IPS-20b (cell line): Measurements from ENCODE around the gene LMOD2.

Experiments used
- H3K27ac ChIP-seq: one replicate; pipeline ENCODE4 v1.5.1; 2013; ENCODE audit warnings: low read length
- H3K27me3 ChIP-seq: 2 replicates; pipeline ENCODE4 v1.6.1; 2013; ENCODE audit warnings: mild to moderate bottlenecking, low read length, inconsistent platforms; ENCODE audit not compliant: insufficient read depth
- H3K36me3 ChIP-seq: 2 replicates; pipeline ENCODE4 v1.6.1; 2013; ENCODE audit warnings: low read depth, mild to moderate bottlenecking, inconsistent platforms, low read length, moderate library complexity; ENCODE audit not compliant: insufficient read depth
- H3K4me1 ChIP-seq: 2 replicates; pipeline ENCODE4 v1.6.1; 2013; ENCODE audit warnings: mild to moderate bottlenecking, control low read depth, inconsistent platforms, low read length, moderate library complexity; ENCODE audit not compliant: insufficient read depth
- H3K4me3 ChIP-seq: 2 replicates; pipeline ENCODE4 v1.5.1; 2013; ENCODE audit warnings: mild to moderate bottlenecking, low read length, inconsistent platforms
- H3K9ac ChIP-seq: 2 replicates; pipeline ENCODE4 v1.6.1; 2013; ENCODE audit warnings: low read depth, mild to moderate bottlenecking, inconsistent platforms, low read length, moderate library complexity
- H3K9me3 ChIP-seq: 2 replicates; pipeline ENCODE4 v1.6.1; 2013; ENCODE audit warnings: mild to moderate bottlenecking, low read depth, low read length, inconsistent platforms; ENCODE audit not compliant: insufficient read depth

LMOD2 gene

DNA sequence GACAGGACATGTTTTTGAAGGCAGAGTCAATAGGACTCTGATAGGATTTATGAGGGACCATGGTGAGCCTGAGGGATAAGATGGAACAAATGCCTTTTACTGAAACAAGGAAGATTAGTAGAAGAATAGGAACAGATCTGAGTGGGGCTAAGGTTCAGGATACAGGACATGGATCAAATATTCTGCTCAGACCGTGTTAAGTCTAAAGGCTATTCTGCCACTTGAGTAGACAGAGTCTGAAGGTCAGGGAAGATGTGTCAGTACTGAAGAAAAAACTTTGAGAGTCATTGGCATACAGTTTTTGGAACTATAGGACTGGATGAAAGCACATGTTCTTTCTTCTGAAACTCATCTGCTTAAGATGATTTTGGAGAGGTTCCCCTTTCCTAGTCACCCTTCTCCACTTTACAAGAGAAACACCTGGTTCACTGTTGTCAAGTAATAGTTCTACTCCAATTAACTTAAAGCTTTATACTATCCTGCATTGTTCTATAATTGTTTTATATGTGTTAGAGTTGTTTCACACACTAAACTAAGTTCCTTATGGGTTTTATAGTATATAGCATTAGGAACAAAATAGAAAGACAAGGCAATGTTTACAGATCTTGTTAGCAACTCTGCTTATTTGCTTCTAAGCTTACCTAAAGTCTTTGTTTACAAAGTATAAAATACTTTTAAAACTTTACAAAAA, 49.7 kb downstream of the LMOD2 start:
- Histone ChIP-seq H3K36me3 (peaks cover 75% of the 10 kb centered on the region), H3K4me1 (0 out of 2 replicates have a peak, but pooled peaks cover under 1% of the 10 kb centered on the region), H3K9ac (no peak overlapping the region), H3K4me3 (no peak overlapping the region), H3K27ac (no peak overlapping the region), H3K27me3 (no peaks in the 10 kb centered on the region), H3K9me3 (no peaks in the 10 kb centered on the region)

DNA sequence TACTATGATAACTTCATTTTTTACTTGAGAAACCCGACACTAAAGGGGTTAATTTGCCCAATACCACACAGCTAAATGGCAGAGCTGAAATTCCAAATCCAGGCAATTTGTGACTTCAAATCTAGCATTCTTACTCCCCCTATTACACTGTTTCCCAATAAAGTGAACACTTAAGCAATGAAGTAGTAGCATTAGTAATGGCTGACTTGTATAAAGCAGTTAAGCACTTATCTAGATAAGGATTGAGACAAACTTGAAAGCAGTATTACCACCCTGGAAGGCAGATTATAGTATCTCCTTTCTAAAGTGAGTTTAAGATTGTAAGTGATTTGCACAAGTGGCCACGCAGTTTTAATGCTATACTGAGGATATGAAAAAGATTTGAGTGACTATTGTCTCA, 53.9 kb downstream of the LMOD2 start:
- Histone ChIP-seq H3K9ac (no peak overlapping the region), H3K27ac (no peak overlapping the region), H3K36me3 (peaks cover 45% of the 10 kb centered on the region), H3K4me1 (peaks cover 7% of the 10 kb centered on the region; the same call in 1 of the 2 replicates), H3K27me3 (no peaks in the 10 kb centered on the region), H3K4me3 (no peak overlapping the region), H3K9me3 (no peaks in the 10 kb centered on the region)

DNA sequence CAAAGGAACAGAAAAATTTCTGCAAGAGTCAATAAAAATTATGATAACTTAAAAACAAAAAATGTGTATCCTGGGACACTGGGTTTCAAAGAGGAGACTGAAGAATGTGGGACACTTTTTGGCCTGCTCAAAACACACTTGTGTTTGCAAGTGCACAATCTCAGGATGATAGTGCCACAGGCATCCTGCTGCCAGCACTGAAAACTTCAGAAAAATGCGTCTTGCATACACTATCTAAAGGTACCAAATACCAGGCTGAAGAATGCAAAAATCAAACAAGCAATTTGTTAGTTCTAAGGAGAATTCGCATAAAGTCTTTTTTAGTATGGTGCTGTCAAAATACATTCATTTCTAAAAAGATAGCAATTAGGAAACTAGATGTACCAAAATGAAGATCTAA, 55.0 kb downstream of the LMOD2 start:
- H3K27me3 ChIP-seq, result no peaks in the 10 kb centered on the region
- no peaks in the 10 kb centered on the region for H3K9me3 ChIP-seq
- peaks cover 34% of the 10 kb centered on the region for H3K36me3 ChIP-seq
- no peak overlapping the region for H3K4me3 ChIP-seq
- H3K27ac ChIP-seq, result no peak overlapping the region
- H3K9ac ChIP-seq, result no peak overlapping the region
- peaks cover 7% of the 10 kb centered on the region; the same call in 1 of the 2 replicates for H3K4me1 ChIP-seq

DNA sequence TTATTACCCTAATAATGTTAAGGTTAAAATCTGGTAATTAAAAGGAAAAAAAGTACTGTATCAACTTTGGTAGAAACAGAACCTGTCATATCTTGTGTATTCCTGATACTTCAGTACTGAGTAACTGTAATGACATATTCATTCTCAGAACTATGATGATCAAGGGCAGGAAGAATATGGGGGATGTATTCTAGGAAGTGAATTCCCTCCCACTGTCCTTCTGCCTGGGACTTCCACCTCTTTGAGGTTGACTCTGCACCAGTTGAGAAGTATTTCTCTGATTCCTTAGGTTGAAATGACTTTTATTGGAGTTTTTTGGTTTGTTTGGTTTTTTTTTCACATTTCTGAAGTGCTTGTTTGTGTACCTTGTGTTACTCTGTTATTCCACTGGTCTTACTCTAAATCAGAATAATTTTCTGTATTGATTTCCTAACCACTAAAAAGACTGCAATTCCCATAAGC, 56.2 kb downstream of the LMOD2 start:
- Histone ChIP-seq H3K4me1 (peaks cover 7% of the 10 kb centered on the region; the same call in 1 of the 2 replicates), H3K27ac (no peak overlapping the region), H3K4me3 (no peak overlapping the region), H3K9ac (no peak overlapping the region), H3K27me3 (no peaks in the 10 kb centered on the region), H3K36me3 (peaks cover 23% of the 10 kb centered on the region), H3K9me3 (no peaks in the 10 kb centered on the region)

DNA sequence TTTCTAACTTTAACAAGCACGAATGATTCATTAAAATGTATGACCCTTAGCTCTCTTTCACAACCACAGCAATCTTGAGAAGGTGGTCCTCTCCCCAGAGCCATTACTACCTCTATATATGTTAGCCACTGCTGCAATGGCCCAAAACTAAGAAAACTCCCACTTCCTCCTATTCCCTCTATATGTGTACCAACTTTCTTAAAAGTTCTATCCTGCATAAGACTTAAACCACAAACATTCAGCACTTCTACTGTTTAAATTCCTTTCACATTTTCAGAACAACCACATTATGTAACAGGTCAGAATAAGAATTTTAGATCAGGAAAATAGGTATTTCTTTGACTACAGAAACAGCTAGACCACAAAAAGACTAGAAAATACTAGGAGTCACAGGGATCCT, 57.0 kb downstream of the LMOD2 start:
- Histone ChIP-seq H3K36me3 (peaks cover 16% of the 10 kb centered on the region), H3K4me3 (no peak overlapping the region), H3K9me3 (no peaks in the 10 kb centered on the region), H3K9ac (no peak overlapping the region), H3K4me1 (peaks cover 7% of the 10 kb centered on the region; the same call in 1 of the 2 replicates), H3K27me3 (no peaks in the 10 kb centered on the region), H3K27ac (no peak overlapping the region)
